ENCODE results near the gene SORCS2.

Gene SORCS2

GRCh38 chr4:7757501-7758471 lies 565.4 kb downstream of the SORCS2 start:
- no peaks in the 10 kb centered on the region for H3K9me3 ChIP-seq (ENCODE audit: control insufficient read depth, insufficient read depth, low read length)
- H3K4me1 ChIP-seq (ENCODE audit: insufficient read depth, low read length): no peaks in the 10 kb centered on the region
- no peak overlapping the region for H3K9ac ChIP-seq (ENCODE audit: low read depth, low read length)
- peaks cover 10% of the 10 kb centered on the region for H3K36me3 ChIP-seq (ENCODE audit: insufficient read depth, low read length)

- no peaks in the 10 kb centered on the region for H3K4me1 ChIP-seq (ENCODE audit: insufficient read depth, low read length)
- no peak overlapping the region for H3K9ac ChIP-seq (ENCODE audit: low read depth, low read length)
- H3K9me3 ChIP-seq (ENCODE audit: control insufficient read depth, insufficient read depth, low read length): no peaks in the 10 kb centered on the region
- peaks cover 14% of the 10 kb centered on the region for H3K36me3 ChIP-seq (ENCODE audit: insufficient read depth, low read length)
These were observed 566.1 kb downstream of the SORCS2 start for GRCh38 chr4:7758476-7758875.

- H3K9ac ChIP-seq (ENCODE audit: low read depth, low read length): no peak overlapping the region
- no peaks in the 10 kb centered on the region for H3K9me3 ChIP-seq (ENCODE audit: control insufficient read depth, insufficient read depth, low read length)
- peaks cover 14% of the 10 kb centered on the region for H3K36me3 ChIP-seq (ENCODE audit: insufficient read depth, low read length)
- no peaks in the 10 kb centered on the region for H3K4me1 ChIP-seq (ENCODE audit: insufficient read depth, low read length)
These were observed 566.9 kb downstream of the SORCS2 start for GRCh38 chr4:7759216-7759615.

GRCh38 chr4:7759635-7760034 lies 567.3 kb downstream of the SORCS2 start:
- Histone ChIP-seq H3K4me1 (ENCODE audit: insufficient read depth, low read length) (no peaks in the 10 kb centered on the region), H3K9me3 (ENCODE audit: control insufficient read depth, insufficient read depth, low read length) (no peaks in the 10 kb centered on the region), H3K36me3 (ENCODE audit: insufficient read depth, low read length) (peaks cover 14% of the 10 kb centered on the region), H3K9ac (ENCODE audit: low read depth, low read length) (no peak overlapping the region)

- H3K9me3 ChIP-seq (ENCODE audit: control insufficient read depth, insufficient read depth, low read length): no peaks in the 10 kb centered on the region
- no peaks in the 10 kb centered on the region for H3K4me1 ChIP-seq (ENCODE audit: insufficient read depth, low read length)
- no peak overlapping the region for H3K9ac ChIP-seq (ENCODE audit: low read depth, low read length)
- peaks cover 14% of the 10 kb centered on the region for H3K36me3 ChIP-seq (ENCODE audit: insufficient read depth, low read length)
These were observed 567.9 kb downstream of the SORCS2 start for GRCh38 chr4:7760228-7760627.

GRCh38 chr4:7760706-7761105 lies 568.4 kb downstream of the SORCS2 start:
- Histone ChIP-seq H3K9ac (ENCODE audit: low read depth, low read length) (no peak overlapping the region), H3K36me3 (ENCODE audit: insufficient read depth, low read length) (peaks cover 14% of the 10 kb centered on the region), H3K4me1 (ENCODE audit: insufficient read depth, low read length) (no peaks in the 10 kb centered on the region), H3K9me3 (ENCODE audit: control insufficient read depth, insufficient read depth, low read length) (no peaks in the 10 kb centered on the region)

- Histone ChIP-seq H3K36me3 (ENCODE audit: insufficient read depth, low read length) (peaks cover 19% of the 10 kb centered on the region), H3K4me1 (ENCODE audit: insufficient read depth, low read length) (no peaks in the 10 kb centered on the region), H3K9ac (ENCODE audit: low read depth, low read length) (no peak overlapping the region), H3K9me3 (ENCODE audit: control insufficient read depth, insufficient read depth, low read length) (no peaks in the 10 kb centered on the region)
These were observed 569.0 kb downstream of the SORCS2 start for GRCh38 chr4:7761312-7761711.

- H3K36me3 ChIP-seq (ENCODE audit: insufficient read depth, low read length): peaks cover 23% of the 10 kb centered on the region
- H3K9ac ChIP-seq (ENCODE audit: low read depth, low read length): no peak overlapping the region
- H3K9me3 ChIP-seq (ENCODE audit: control insufficient read depth, insufficient read depth, low read length): no peaks in the 10 kb centered on the region
- no peaks in the 10 kb centered on the region for H3K4me1 ChIP-seq (ENCODE audit: insufficient read depth, low read length)
These were observed 569.4 kb downstream of the SORCS2 start for GRCh38 chr4:7761720-7762119.

GRCh38 chr4:7762376-7763030 lies 570.2 kb downstream of the SORCS2 start:
- no peaks in the 10 kb centered on the region for H3K4me1 ChIP-seq (ENCODE audit: insufficient read depth, low read length)

GRCh38 chr4:7763106-7763505 lies 570.8 kb downstream of the SORCS2 start:
- no peaks in the 10 kb centered on the region for H3K9me3 ChIP-seq (ENCODE audit: control insufficient read depth, insufficient read depth, low read length)
- no peaks in the 10 kb centered on the region for H3K4me1 ChIP-seq (ENCODE audit: insufficient read depth, low read length)
- peaks cover 29% of the 10 kb centered on the region for H3K36me3 ChIP-seq (ENCODE audit: insufficient read depth, low read length)
- no peak overlapping the region for H3K9ac ChIP-seq (ENCODE audit: low read depth, low read length)

More at GRCh38 chr4:7762376-7763030, 570.2 kb downstream of the SORCS2 start:
- Histone ChIP-seq H3K36me3 (ENCODE audit: insufficient read depth, low read length) (peaks cover 29% of the 10 kb centered on the region), H3K9me3 (ENCODE audit: control insufficient read depth, insufficient read depth, low read length) (no peaks in the 10 kb centered on the region), H3K9ac (ENCODE audit: low read depth, low read length) (no peak overlapping the region)

GRCh38 chr4:7763788-7764187 lies 571.5 kb downstream of the SORCS2 start:
- Histone ChIP-seq H3K36me3 (ENCODE audit: insufficient read depth, low read length) (peaks cover 29% of the 10 kb centered on the region), H3K9ac (ENCODE audit: low read depth, low read length) (no peak overlapping the region), H3K9me3 (ENCODE audit: control insufficient read depth, insufficient read depth, low read length) (no peaks in the 10 kb centered on the region), H3K4me1 (ENCODE audit: insufficient read depth, low read length) (no peaks in the 10 kb centered on the region)

GRCh38 chr4:7764466-7764865 lies 572.1 kb downstream of the SORCS2 start:
- peaks cover 32% of the 10 kb centered on the region for H3K36me3 ChIP-seq (ENCODE audit: insufficient read depth, low read length)
- H3K9ac ChIP-seq (ENCODE audit: low read depth, low read length): no peak overlapping the region
- H3K4me1 ChIP-seq (ENCODE audit: insufficient read depth, low read length): no peaks in the 10 kb centered on the region
- H3K9me3 ChIP-seq (ENCODE audit: control insufficient read depth, insufficient read depth, low read length): no peaks in the 10 kb centered on the region

GRCh38 chr4:7765666-7766065 lies 573.3 kb downstream of the SORCS2 start:
- no peaks in the 10 kb centered on the region for H3K9me3 ChIP-seq (ENCODE audit: control insufficient read depth, insufficient read depth, low read length)
- H3K36me3 ChIP-seq (ENCODE audit: insufficient read depth, low read length): peaks cover 38% of the 10 kb centered on the region
- no peaks in the 10 kb centered on the region for H3K4me1 ChIP-seq (ENCODE audit: insufficient read depth, low read length)
- H3K9ac ChIP-seq (ENCODE audit: low read depth, low read length): no peak overlapping the region

- Histone ChIP-seq H3K36me3 (ENCODE audit: insufficient read depth, low read length) (peaks cover 34% of the 10 kb centered on the region), H3K9me3 (ENCODE audit: control insufficient read depth, insufficient read depth, low read length) (no peaks in the 10 kb centered on the region), H3K9ac (ENCODE audit: low read depth, low read length) (no peak overlapping the region), H3K4me1 (ENCODE audit: insufficient read depth, low read length) (no peaks in the 10 kb centered on the region)
These were observed 573.7 kb downstream of the SORCS2 start for GRCh38 chr4:7766086-7766485.
